Smooth muscle cell of bladder (primary cell): ENCODE data around the gene SCYGR6. TPM values are rescaled to one million over a fixed set of nuclear protein-coding genes. Genes with fewer than 3 reads are reported as not detected.

Experiments used
- total RNA-seq: library from RNA; depleted of rRNA; stranded (reverse); fragments of >200 nt; gene quantifications from 2 replicates; pipeline ENCODE4 v1.2.3, GENCODE V29; 2014

SCYGR6 gene
- total RNA-seq = not detected in 2 replicates

GRCh38 chr2:227724394-227725039 is at the start of gene SCYGR6:
Gene SCYGR6 (minus strand): TSS chr2:227724757. CDS start chr2:227724757, 0 bp downstream.

DNA sequence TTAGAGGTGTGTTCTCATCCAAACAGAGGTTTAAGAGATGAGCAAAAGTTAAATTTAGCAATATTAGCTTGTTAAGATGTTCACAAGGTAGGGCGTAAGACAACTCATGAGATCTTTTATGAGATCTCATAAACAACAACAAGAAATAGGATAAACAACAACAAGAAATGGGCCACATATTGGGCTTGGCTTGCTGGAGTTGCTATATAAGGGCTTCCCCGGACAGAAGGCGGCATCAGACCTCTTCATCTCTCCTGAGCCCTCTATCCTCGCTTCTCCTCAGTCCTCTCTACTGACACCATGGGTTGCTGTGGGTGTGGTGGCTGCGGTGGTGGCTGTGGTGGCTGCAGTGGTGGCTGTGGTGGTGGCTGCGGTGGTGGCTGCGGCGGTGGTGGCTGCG is 21.0 kb upstream of the SCYGR6 start, which contains the start of gene SCYGR8:
TSS of gene SCYGR8 (plus strand) at position 301 of the 400 bp plus-strand sequence. CDS start at position 301, 0 bp downstream.

GRCh38 chr2:227728035-227728434 is 3.5 kb upstream of the SCYGR6 start, which contains the start of gene SCYGR7:
Gene SCYGR7 (plus strand): TSS chr2:227728335. CDS start chr2:227728335, 0 bp downstream.

DNA sequence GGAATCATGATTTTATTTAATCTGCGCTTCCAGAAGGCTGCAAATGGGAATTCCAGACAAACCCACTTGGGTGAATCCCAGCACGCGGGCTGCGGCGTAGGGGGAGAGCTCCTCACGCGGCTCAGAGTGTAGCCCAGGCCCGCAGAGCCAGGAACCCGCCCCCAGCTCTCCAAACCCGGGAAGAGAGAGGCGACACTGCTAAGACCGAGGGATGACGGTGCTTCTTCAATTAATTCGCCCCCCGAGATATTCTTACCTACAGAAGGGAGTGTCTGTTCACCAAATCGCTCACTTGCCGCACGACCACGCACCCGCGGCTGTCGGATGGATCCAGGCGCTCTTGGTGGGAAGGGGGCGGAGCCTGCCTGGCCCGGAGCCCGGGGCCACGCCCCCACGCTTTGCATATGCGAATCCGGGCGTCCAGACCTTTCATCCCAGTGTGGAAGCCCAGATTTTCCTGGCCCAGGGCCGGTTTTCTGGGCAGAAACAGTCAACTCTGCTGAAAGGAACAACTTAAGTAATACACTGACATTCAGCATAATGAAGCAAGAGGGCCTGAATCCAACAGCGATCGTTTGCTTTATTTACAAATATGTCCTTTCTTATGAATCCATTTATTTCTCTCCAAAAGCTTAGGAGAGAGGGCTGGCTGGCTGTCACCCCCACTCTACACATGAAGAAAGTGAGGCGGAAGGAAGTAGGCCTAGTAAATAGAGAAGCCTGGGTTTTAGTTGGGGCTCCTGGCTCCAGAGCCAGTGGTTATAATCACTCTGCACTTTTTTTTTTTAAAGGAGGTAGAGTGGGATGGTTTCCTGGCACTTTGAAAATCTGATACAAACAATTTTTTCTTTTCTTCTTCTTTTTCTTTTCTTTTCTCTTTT is 6.6 kb downstream of the SCYGR6 start, which contains the start of gene SLC19A3:
TSS of gene SLC19A3 (minus strand) at position 342 of the 881 bp plus-strand sequence. CDS start 15,710 bp downstream, outside the sequence.

Other genes with a start within 250 kb of the SCYGR6 start
- not detected in 2 replicates for gene SCYGR2, start 125.9 kb downstream of the SCYGR6 start, total RNA-seq
- not detected in 2 replicates for gene SCYGR3, start 109.9 kb downstream of the SCYGR6 start, total RNA-seq
- gene SCYGR4, start 107.3 kb downstream of the SCYGR6 start, total RNA-seq = 0.09 TPM in 1 of 2 replicates, not detected in the other
- gene SCYGR5, start 58.0 kb downstream of the SCYGR6 start, total RNA-seq = not detected in 2 replicates
- gene SLC19A3, start 6.7 kb downstream of the SCYGR6 start, total RNA-seq = 1.0 and 2.1 TPM in 2 replicates
- gene SCYGR7, start 3.6 kb upstream of the SCYGR6 start, total RNA-seq = not detected in 2 replicates
- not detected in 2 replicates for gene SCYGR8, start 21.1 kb upstream of the SCYGR6 start, total RNA-seq
- 0.28 TPM in 1 of 2 replicates, not detected in the other for gene CCL20, start 89.1 kb upstream of the SCYGR6 start, total RNA-seq
- gene DAW1, start 146.9 kb upstream of the SCYGR6 start, total RNA-seq = 0.14 and 0.55 TPM in 2 replicates